ENCODE data around the gene FAM163A.

FAM163A gene

DNA sequence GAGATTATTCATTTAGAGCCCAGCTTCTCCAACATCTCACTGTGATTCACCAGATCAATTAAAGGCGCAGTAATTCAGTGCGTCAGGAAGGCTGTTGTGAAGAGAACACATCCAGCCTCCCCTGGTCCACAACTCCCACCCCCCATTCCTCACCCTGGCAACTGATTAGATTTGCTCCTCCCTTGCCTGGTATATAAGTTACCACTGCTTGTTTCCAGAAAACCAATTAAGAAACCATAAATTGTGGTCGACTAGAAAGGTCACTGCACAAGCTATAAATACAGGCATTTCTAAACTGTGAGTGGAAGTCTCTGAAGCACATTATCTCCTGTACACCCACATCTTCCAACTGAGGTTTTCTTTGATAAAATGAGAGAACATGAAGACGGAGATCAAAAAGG lies 41.9 kb downstream of the FAM163A start:
- POLR2A ChIA-PET = no interaction called here
- TF ChIP-seq CTBP1 (IDR thresholded peaks at IDR 0.05; ENCODE audit: borderline replicate concordance) (no peak), SP1 (IDR thresholded peaks at IDR 0.05) (no peak), PKNOX1 (IDR thresholded peaks at IDR 0.05) (0 out of 2 replicates have a peak, but pooled peaks have one; percentile 29), SUZ12 (IDR thresholded peaks at IDR 0.05) (no peak)
- CTCF ChIA-PET = interaction anchor here (0.7 to 1.4 kb wide), 3 partner anchors 20 to 28 kb away, joined by 3 to 7 read pairs (median 3); no protein-coding TSS in a partner anchor
- no peak for DNase-seq (ENCODE audit: extremely low spot score)

DNA sequence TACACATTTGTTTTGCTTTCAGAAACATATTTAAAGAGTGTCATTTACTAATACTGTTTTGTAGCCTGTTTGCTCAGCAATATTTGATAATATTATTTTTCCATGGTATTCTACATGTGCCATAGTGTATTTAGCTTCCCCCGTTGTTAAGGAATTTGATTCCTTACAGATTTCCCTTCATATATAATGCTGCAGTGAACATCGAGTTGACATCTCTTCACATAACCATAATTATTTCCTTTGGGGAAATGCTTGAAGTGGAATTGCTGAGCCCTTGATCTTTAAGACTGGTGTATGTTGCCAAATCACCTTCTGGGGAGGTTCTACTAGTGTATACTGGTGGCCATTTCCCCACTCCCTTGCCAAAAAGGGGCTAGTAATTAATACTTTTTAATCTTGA lies 42.6 kb downstream of the FAM163A start:
- ChIA-PET POLR2A (no interaction called here), CTCF (interaction anchor here (1.4 to 2.5 kb wide), 2 partner anchors 24 to 29 kb away, joined by 7 to 11 read pairs; no protein-coding TSS in a partner anchor)
- no peak for DNase-seq (ENCODE audit: extremely low spot score)
- TF ChIP-seq FOXM1 (IDR thresholded peaks at IDR 0.05; ENCODE audit: borderline replicate concordance) (no peak), CTBP1 (IDR thresholded peaks at IDR 0.05; ENCODE audit: borderline replicate concordance) (no peak), ZNF384 (IDR thresholded peaks at IDR 0.05) (no peak), PKNOX1 (IDR thresholded peaks at IDR 0.05) (no peak), LEF1 (IDR thresholded peaks at IDR 0.05; ENCODE audit: borderline replicate concordance) (no peak), BHLHE40 (IDR thresholded peaks at IDR 0.05; ENCODE audit: borderline replicate concordance) (no peak), L3MBTL2 (conservative IDR thresholded peaks at IDR 0.05) (no peak), HDGF (IDR thresholded peaks at IDR 0.05; ENCODE audit: borderline replicate concordance) (no peak), ELF4 (IDR thresholded peaks at IDR 0.05) (no peak), ARNT (IDR thresholded peaks at IDR 0.05) (no peak), FOXA1 (IDR thresholded peaks at IDR 0.05) (no peak), TARDBP (IDR thresholded peaks at IDR 0.05) (no peak), FOXK2 (IDR thresholded peaks at IDR 0.05) (no peak), SP1 (IDR thresholded peaks at IDR 0.05) (no peak)

DNA sequence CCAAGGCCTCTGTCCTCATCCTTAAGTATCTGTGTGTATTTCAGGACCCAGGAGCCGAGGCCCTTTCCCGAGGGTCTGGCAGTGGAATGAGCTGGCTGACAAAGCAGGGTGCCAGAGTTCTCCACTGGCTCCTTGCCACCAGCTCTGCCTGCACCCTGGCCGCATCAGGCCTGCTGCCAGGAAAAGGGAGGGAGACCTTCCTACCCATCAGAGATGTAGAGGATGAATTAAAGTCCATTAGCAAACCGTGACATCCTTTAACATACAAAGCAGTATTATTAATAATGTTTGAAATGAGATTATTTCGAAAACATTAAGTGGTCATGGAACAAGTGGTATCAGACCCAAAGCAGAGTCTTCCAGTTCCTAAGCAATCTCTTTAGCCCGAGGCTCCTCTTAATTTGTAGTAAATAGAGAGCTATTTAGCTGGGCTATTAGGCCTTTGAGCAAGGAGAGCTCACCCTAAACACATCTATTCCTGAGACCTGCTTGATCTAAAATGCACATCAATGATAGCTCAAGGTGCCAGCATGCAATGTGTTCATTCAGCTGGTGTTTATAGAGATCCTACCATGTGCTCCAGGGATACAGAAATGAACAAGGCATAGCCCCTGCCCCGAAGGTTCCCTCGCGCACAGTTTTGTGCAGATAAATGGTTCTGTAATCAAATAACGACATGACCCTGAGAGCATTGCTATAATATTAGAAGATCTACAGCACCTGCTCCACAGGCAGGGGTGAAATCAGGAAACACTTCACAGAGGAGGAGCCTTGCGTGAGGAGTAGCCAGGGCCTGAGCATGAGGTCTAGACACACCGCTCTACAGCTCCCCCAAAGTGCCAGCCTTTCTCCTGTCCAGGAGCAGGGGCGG lies 44.0 kb downstream of the FAM163A start:
- CTCF ChIA-PET = interaction anchor here (0.7 to 2.5 kb wide), 2 partner anchors 28 to 80 kb away, joined by 3 to 11 read pairs; no protein-coding TSS in a partner anchor
- no peak for DNase-seq (ENCODE audit: extremely low spot score)
- POLR2A ChIA-PET = no interaction called here
- TF ChIP-seq FOXK2 (IDR thresholded peaks at IDR 0.05) (no peak), L3MBTL2 (conservative IDR thresholded peaks at IDR 0.05) (no peak), BHLHE40 (IDR thresholded peaks at IDR 0.05; ENCODE audit: borderline replicate concordance) (no peak), ARNT (IDR thresholded peaks at IDR 0.05) (no peak), SUZ12 (IDR thresholded peaks at IDR 0.05) (no peak), ELF4 (IDR thresholded peaks at IDR 0.05) (no peak), FOXM1 (IDR thresholded peaks at IDR 0.05; ENCODE audit: borderline replicate concordance) (no peak), SP1 (IDR thresholded peaks at IDR 0.05) (no peak), HDGF (IDR thresholded peaks at IDR 0.05; ENCODE audit: borderline replicate concordance) (no peak), TARDBP (IDR thresholded peaks at IDR 0.05) (no peak), LEF1 (IDR thresholded peaks at IDR 0.05; ENCODE audit: borderline replicate concordance) (no peak), FOXA1 (IDR thresholded peaks at IDR 0.05) (no peak), PKNOX1 (IDR thresholded peaks at IDR 0.05) (no peak), ZNF384 (IDR thresholded peaks at IDR 0.05) (no peak), NFRKB (IDR thresholded peaks at IDR 0.05) (no peak), CTBP1 (IDR thresholded peaks at IDR 0.05; ENCODE audit: borderline replicate concordance) (no peak)

DNA sequence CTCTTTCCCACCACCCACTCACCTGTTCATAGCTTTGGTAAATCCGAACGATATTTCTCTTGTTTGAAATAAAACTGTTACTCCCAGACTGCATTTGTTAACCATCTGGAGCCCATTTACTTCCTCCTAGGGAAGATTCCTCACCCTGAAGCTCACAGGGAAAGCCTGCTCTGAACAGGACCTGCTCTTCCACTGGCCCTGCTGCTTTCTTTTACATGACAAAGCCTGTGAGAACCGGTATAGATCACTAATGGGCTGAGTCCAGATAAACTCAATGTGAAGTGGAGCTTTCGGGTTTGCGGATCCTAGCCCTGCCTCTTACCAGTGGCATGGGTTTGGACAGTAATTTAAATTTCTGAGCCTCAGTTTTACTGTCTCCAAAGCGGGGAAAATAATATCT lies 45.2 kb downstream of the FAM163A start:
- ChIA-PET POLR2A (no interaction called here), CTCF (interaction anchor here (2.5 kb wide), 1 partner anchor 26 kb away, joined by 11 read pairs; no protein-coding TSS in a partner anchor)
- no peak for DNase-seq (ENCODE audit: extremely low spot score)
- TF ChIP-seq ARNT (IDR thresholded peaks at IDR 0.05) (no peak), HDGF (IDR thresholded peaks at IDR 0.05; ENCODE audit: borderline replicate concordance) (no peak), TARDBP (IDR thresholded peaks at IDR 0.05) (no peak), L3MBTL2 (conservative IDR thresholded peaks at IDR 0.05) (no peak), ELF4 (IDR thresholded peaks at IDR 0.05) (no peak), BHLHE40 (IDR thresholded peaks at IDR 0.05; ENCODE audit: borderline replicate concordance) (no peak), PKNOX1 (IDR thresholded peaks at IDR 0.05) (no peak), CTBP1 (IDR thresholded peaks at IDR 0.05; ENCODE audit: borderline replicate concordance) (no peak), ZNF384 (IDR thresholded peaks at IDR 0.05) (no peak), SUZ12 (IDR thresholded peaks at IDR 0.05) (no peak), FOXM1 (IDR thresholded peaks at IDR 0.05; ENCODE audit: borderline replicate concordance) (no peak), LEF1 (IDR thresholded peaks at IDR 0.05; ENCODE audit: borderline replicate concordance) (no peak)

DNA sequence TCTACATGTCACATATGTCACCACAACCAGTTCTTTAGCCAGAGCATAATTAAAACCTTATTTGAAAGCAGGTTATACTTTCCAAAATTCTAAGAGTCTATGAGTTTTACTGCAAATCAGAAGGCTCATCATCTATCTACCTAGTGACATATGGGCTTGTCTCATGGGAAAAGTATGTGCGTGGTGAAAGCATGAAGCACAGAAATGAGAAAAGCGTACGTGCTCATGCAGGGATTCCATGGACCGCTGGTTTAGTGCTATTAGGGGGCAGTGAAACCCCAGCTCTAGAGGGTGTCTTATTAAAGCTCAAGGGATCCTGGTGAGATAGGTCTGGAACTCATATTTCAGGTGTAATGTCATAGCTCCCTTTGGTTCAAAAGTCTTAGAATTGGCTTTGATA lies 50.2 kb downstream of the FAM163A start:
- CTCF ChIA-PET = interaction anchor here (1.0 to 1.7 kb wide), 2 partner anchors 17 to 22 kb away, joined by 3 to 6 read pairs; no protein-coding TSS in a partner anchor
- TF ChIP-seq SUZ12 (IDR thresholded peaks at IDR 0.05) = no peak
- no peak for TF ChIP-seq SP1 (IDR thresholded peaks at IDR 0.05)
- TF ChIP-seq FOXK2 (IDR thresholded peaks at IDR 0.05) = no peak
- no peak for TF ChIP-seq TARDBP (IDR thresholded peaks at IDR 0.05)
- TF ChIP-seq FOXM1 (IDR thresholded peaks at IDR 0.05; ENCODE audit: borderline replicate concordance) = no peak
- no peak for TF ChIP-seq LEF1 (IDR thresholded peaks at IDR 0.05; ENCODE audit: borderline replicate concordance)
- TF ChIP-seq BHLHE40 (IDR thresholded peaks at IDR 0.05; ENCODE audit: borderline replicate concordance) = no peak
- TF ChIP-seq PKNOX1 (IDR thresholded peaks at IDR 0.05) = no peak
- TF ChIP-seq NFRKB (IDR thresholded peaks at IDR 0.05) = no peak
- TF ChIP-seq ZNF384 (IDR thresholded peaks at IDR 0.05) = no peak
- TF ChIP-seq ARNT (IDR thresholded peaks at IDR 0.05) = no peak
- TF ChIP-seq ELF4 (IDR thresholded peaks at IDR 0.05) = no peak
- no peak for TF ChIP-seq L3MBTL2 (conservative IDR thresholded peaks at IDR 0.05)
- no peak for TF ChIP-seq CTBP1 (IDR thresholded peaks at IDR 0.05; ENCODE audit: borderline replicate concordance)
- no peak for TF ChIP-seq FOXA1 (IDR thresholded peaks at IDR 0.05)
- TF ChIP-seq HDGF (IDR thresholded peaks at IDR 0.05; ENCODE audit: borderline replicate concordance) = no peak
- POLR2A ChIA-PET = no interaction called here
- no peak for DNase-seq (ENCODE audit: extremely low spot score)
